HepG2 (cell line): ENCODE measurements around the gene LIF. TPM values are rescaled to one million over a fixed set of nuclear protein-coding genes. Genes with fewer than 3 reads are reported as not detected.

Experiments
- CEBPG ChIP-seq: IDR thresholded peaks from 2 replicates; pipeline ENCODE4 v1.6.1; 2016
- GPBP1L1 ChIP-seq: sonication (generic); formaldehyde crosslinking; IDR thresholded peaks from 2 replicates; pipeline ENCODE4 v1.5.0; 2020; ENCODE audit warnings: mild to moderate bottlenecking, missing genetic modification reagents
- HOXA3 ChIP-seq: sonication (generic); formaldehyde crosslinking; IDR thresholded peaks from 2 replicates; pipeline ENCODE4 v1.5.0; 2020; ENCODE audit warnings: missing genetic modification reagents
- IKZF1 ChIP-seq: fragments of 450-650 bp; IDR thresholded peaks from 2 replicates; pipeline ENCODE4 v1.7.1; 2016
- JUNB ChIP-seq: sonication (generic); formaldehyde crosslinking; IDR thresholded peaks from 2 replicates; pipeline ENCODE4 v1.8.0; 2022; ENCODE audit warnings: missing genetic modification reagents, mild to moderate bottlenecking, borderline replicate concordance
- KLF16 ChIP-seq, 2 experiments: sonication (generic) in 1 of 2; formaldehyde crosslinking in 1 of 2; IDR thresholded peaks; 2 replicates each; pipeline versions ENCODE4 v1.6.1 to v1.8.0; 2016 to 2023; ENCODE audit warnings: missing genetic modification reagents in 2 of 2, missing compliant biosample characterization in 1 of 2
- MAX ChIP-seq: IDR thresholded peaks from 2 replicates; pipeline ENCODE4 v1.6.1; 2012; ENCODE audit warnings: inconsistent platforms
- PHF21A ChIP-seq: sonication (generic); formaldehyde crosslinking; IDR thresholded peaks from 2 replicates; pipeline ENCODE4 v1.5.0; 2020; ENCODE audit warnings: mild to moderate bottlenecking, missing genetic modification reagents
- PPARG ChIP-seq: conservative IDR thresholded peaks from 2 replicates; pipeline ENCODE4 v1.6.1; 2016; ENCODE audit warnings: missing biosample characterization, missing genetic modification reagents
- SAP130 ChIP-seq: IDR thresholded peaks from 2 replicates; pipeline ENCODE4 v1.6.1; 2016; ENCODE audit warnings: low read depth
- SIN3B ChIP-seq: fragments of 150-350 bp; IDR thresholded peaks from 2 replicates; pipeline ENCODE4 v1.6.1; 2014; ENCODE audit warnings: low read length
- TARDBP ChIP-seq: sonication (generic); formaldehyde crosslinking; IDR thresholded peaks from 2 replicates; pipeline ENCODE4 v1.8.0; 2022; ENCODE audit warnings: mild to moderate bottlenecking, missing genetic modification reagents
- TFDP2 ChIP-seq: sonication (generic); formaldehyde crosslinking; IDR thresholded peaks from 2 replicates; pipeline ENCODE4 v1.4.0; 2020; ENCODE audit warnings: missing genetic modification reagents
- YY1 ChIP-seq: IDR thresholded peaks from 2 replicates; pipeline ENCODE4 v1.6.1; 2011; ENCODE audit warnings: low read length, low read depth, moderate library complexity, mild to moderate bottlenecking; ENCODE audit not compliant: insufficient read depth, insufficient replicate concordance
- ZNF142 ChIP-seq: sonication (generic); formaldehyde crosslinking; IDR thresholded peaks from 2 replicates; pipeline ENCODE4 v1.4.0; 2020; ENCODE audit warnings: missing genetic modification reagents
- ZNF253 ChIP-seq: sonication (generic); formaldehyde crosslinking; IDR thresholded peaks from 2 replicates; pipeline ENCODE4 v1.8.0; 2022; ENCODE audit warnings: mild to moderate bottlenecking, missing genetic modification reagents, borderline replicate concordance
- ZNF432 ChIP-seq: sonication (generic); formaldehyde crosslinking; IDR thresholded peaks from 2 replicates; pipeline ENCODE4 v1.5.0; 2020; ENCODE audit warnings: missing genetic modification reagents, mild to moderate bottlenecking, borderline replicate concordance
- ZNF451 ChIP-seq: sonication (generic); formaldehyde crosslinking; IDR thresholded peaks from 2 replicates; pipeline ENCODE4 v1.5.0; 2020; ENCODE audit warnings: mild to moderate bottlenecking, missing genetic modification reagents
- ZNF543 ChIP-seq: sonication (generic); formaldehyde crosslinking; IDR thresholded peaks from 2 replicates; pipeline ENCODE4 v1.4.0; 2020; ENCODE audit warnings: mild to moderate bottlenecking, missing genetic modification reagents
- ZNF580 ChIP-seq: IDR thresholded peaks from 2 replicates; pipeline ENCODE4 v1.6.1; 2016; ENCODE audit warnings: low read depth, borderline replicate concordance
- ZNF644 ChIP-seq: IDR thresholded peaks from 2 replicates; pipeline ENCODE4 v1.6.1; 2016; ENCODE audit warnings: low read depth
- ZNF75D ChIP-seq: sonication (generic); formaldehyde crosslinking; IDR thresholded peaks from 2 replicates; pipeline ENCODE4 v1.8.1; 2023; ENCODE audit warnings: missing genetic modification reagents, mild to moderate bottlenecking, borderline replicate concordance
- ZNF841 ChIP-seq: sonication (generic); formaldehyde crosslinking; IDR thresholded peaks from 2 replicates; pipeline ENCODE4 v1.8.1; 2023; ENCODE audit warnings: missing genetic modification reagents, borderline replicate concordance
- ZZZ3 ChIP-seq: sonication (generic); formaldehyde crosslinking; IDR thresholded peaks from 2 replicates; pipeline ENCODE4 v1.4.0; 2020; ENCODE audit warnings: missing genetic modification reagents, mild to moderate bottlenecking, borderline replicate concordance
- polyA plus RNA-seq, 8 experiments: library from polyadenylated mRNA; depleted of rRNA in 3 of 8; stranded (reverse) in 7 of 8; unstranded in 1 of 8; fragments of >200 nt; fragmentation: Illumina TruSeq in 4 of 8; extraction: Trizol in 4 of 8; gene quantifications; 2 replicates each; pipeline versions ENCODE4 v1.2.1 to v1.2.3, GENCODE V29; 2011 to 2016; ENCODE audit warnings: low read depth in 4 of 8, missing spikeins in 1 of 8, mixed read lengths in 1 of 8; ENCODE audit not compliant: insufficient read depth in 1 of 8
- total RNA-seq, 5 experiments: library from RNA; depleted of rRNA; stranded (reverse); fragments of >200 nt; fragmentation: Illumina TruSeq; extraction: Trizol; gene quantifications; 2 replicates each; pipeline ENCODE4 v1.2.3, GENCODE V29; 2016; ENCODE audit warnings: low read depth in 1 of 5

Gene LIF
- total and polyA plus RNA-seq, 2 of the 13 experiments (the other 11 are each of a cell fraction or from before 2014, with no cell fraction given), result 3.6 to 8.5 TPM

- TF ChIP-seq PHF21A (CRISPR knock-in tag) (peak; percentile 17; the same call in 1 of the 2 replicates), ZNF142 (CRISPR knock-in tag) (peak; percentile 87), ZNF451 (CRISPR knock-in tag) (no peak), MAX (peak; percentile 81), IKZF1 (no peak), PPARG (CRISPR knock-in tag) (no peak; the same call in 1 of the 2 replicates), ZNF644 (0 out of 2 replicates have a peak, but pooled peaks have one; percentile 21), ZNF75D (CRISPR knock-in tag) (no peak), ZNF432 (CRISPR knock-in tag) (no peak), ZNF580 (CRISPR knock-in tag) (no peak), YY1 (no peak), ZNF841 (CRISPR knock-in tag) (no peak), HOXA3 (CRISPR knock-in tag) (peak; percentile 62), ZNF543 (no peak), JUNB (CRISPR knock-in tag) (peak; percentile 78; the same call in 1 of the 2 replicates), ZZZ3 (CRISPR knock-in tag) (no peak), TARDBP (CRISPR knock-in tag) (peak; percentile 30; the same call in 1 of the 2 replicates), CEBPG (CRISPR knock-in tag) (peak; percentile 63), TFDP2 (CRISPR knock-in tag) (peak; percentile 66), KLF16 (CRISPR knock-in tag; IDR thresholded peaks at IDR 0.05) (0 out of 4 replicates have a peak, but pooled peaks of 1 of the 2 experiments have one; percentile 42), GPBP1L1 (no peak), SIN3B (no peak), SAP130 (peak; percentile 80), ZNF253 (CRISPR knock-in tag) (no peak)
Measured at GRCh38 chr22:30206944-30207343, 39.6 kb downstream of the LIF start (continued).
